HL-60 (cell line): ENCODE results near the gene DOCK2.

Experiments used
- DNase-seq, 2 experiments: peaks; one replicate each; pipeline ENCODE4 v3.0.0-alpha.2; 2010 to 2020; ENCODE audit warnings: low read depth in 1 of 2, low spot score in 1 of 2
- H3K27ac ChIP-seq: fragments of 250-450 bp; sonication (Bioruptor Pico); replicated peaks from 2 replicates; pipeline ENCODE4 v1.5.1; 2020; ENCODE audit warnings: mild to moderate bottlenecking, moderate library complexity
- H3K27me3 ChIP-seq: fragments of 250-450 bp; sonication (Bioruptor Pico); 2 replicates; pipeline ENCODE4 v1.5.1; 2021; ENCODE audit warnings: mild to moderate bottlenecking, moderate library complexity; ENCODE audit not compliant: insufficient read depth, poor library complexity, severe bottlenecking
- H3K4me3 ChIP-seq: replicated peaks from 2 replicates; pipeline ENCODE4 v1.5.1; 2011; ENCODE audit warnings: mild to moderate bottlenecking, control low read depth, low read length; ENCODE audit not compliant: insufficient read depth
- GABPA ChIP-seq: IDR thresholded peaks from 2 replicates; pipeline ENCODE4 v1.6.1; 2012; ENCODE audit warnings: low read depth
- POLR2AphosphoS5 ChIP-seq: IDR thresholded peaks from 2 replicates; pipeline ENCODE4 v1.6.1; 2012; ENCODE audit warnings: low read depth
- SPI1 ChIP-seq: IDR thresholded peaks from 2 replicates; pipeline ENCODE4 v1.6.1; 2012; ENCODE audit warnings: low read depth, mild to moderate bottlenecking, borderline replicate concordance
- TF ChIP-seq, protein P1 (sequence below): IDR thresholded peaks from one replicate; pipeline ENCODE4 v1.5.1; 2011; ENCODE audit warnings: low read length, control low read depth, inconsistent platforms; ENCODE audit not compliant: insufficient read depth
- TF ChIP-seq, protein P2 (sequence below): IDR thresholded peaks from 2 replicates; pipeline ENCODE4 v1.6.1; 2012; ENCODE audit warnings: low read depth; ENCODE audit not compliant: insufficient replicate concordance

DOCK2 gene

DNA sequence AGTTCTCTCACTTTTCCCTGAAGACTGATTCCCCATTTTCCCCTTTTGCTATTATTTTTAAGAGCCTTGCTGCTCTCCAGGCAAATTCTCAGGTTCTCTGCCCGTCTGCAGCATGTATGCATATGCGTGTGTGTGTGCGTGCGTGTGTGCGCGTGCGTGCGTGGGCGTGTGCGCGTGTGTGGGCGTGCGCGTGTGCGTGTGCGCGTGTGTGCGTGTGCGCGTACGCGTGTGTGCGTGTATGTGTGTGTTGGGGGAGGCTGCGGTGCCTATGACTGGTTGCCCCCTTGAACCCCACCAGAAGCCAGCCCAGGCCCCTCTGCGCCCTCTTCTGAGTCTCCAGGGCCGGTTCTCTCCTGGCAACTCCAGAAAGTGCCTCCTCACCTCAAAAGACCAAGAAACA is 467.6 kb downstream of the DOCK2 start:
- TF ChIP-seq, protein P1, sequence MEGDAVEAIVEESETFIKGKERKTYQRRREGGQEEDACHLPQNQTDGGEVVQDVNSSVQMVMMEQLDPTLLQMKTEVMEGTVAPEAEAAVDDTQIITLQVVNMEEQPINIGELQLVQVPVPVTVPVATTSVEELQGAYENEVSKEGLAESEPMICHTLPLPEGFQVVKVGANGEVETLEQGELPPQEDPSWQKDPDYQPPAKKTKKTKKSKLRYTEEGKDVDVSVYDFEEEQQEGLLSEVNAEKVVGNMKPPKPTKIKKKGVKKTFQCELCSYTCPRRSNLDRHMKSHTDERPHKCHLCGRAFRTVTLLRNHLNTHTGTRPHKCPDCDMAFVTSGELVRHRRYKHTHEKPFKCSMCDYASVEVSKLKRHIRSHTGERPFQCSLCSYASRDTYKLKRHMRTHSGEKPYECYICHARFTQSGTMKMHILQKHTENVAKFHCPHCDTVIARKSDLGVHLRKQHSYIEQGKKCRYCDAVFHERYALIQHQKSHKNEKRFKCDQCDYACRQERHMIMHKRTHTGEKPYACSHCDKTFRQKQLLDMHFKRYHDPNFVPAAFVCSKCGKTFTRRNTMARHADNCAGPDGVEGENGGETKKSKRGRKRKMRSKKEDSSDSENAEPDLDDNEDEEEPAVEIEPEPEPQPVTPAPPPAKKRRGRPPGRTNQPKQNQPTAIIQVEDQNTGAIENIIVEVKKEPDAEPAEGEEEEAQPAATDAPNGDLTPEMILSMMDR = no peak
- TF ChIP-seq SPI1 (no peak), GABPA (no peak), POLR2AphosphoS5 (no peak)
- TF ChIP-seq, protein P2, sequence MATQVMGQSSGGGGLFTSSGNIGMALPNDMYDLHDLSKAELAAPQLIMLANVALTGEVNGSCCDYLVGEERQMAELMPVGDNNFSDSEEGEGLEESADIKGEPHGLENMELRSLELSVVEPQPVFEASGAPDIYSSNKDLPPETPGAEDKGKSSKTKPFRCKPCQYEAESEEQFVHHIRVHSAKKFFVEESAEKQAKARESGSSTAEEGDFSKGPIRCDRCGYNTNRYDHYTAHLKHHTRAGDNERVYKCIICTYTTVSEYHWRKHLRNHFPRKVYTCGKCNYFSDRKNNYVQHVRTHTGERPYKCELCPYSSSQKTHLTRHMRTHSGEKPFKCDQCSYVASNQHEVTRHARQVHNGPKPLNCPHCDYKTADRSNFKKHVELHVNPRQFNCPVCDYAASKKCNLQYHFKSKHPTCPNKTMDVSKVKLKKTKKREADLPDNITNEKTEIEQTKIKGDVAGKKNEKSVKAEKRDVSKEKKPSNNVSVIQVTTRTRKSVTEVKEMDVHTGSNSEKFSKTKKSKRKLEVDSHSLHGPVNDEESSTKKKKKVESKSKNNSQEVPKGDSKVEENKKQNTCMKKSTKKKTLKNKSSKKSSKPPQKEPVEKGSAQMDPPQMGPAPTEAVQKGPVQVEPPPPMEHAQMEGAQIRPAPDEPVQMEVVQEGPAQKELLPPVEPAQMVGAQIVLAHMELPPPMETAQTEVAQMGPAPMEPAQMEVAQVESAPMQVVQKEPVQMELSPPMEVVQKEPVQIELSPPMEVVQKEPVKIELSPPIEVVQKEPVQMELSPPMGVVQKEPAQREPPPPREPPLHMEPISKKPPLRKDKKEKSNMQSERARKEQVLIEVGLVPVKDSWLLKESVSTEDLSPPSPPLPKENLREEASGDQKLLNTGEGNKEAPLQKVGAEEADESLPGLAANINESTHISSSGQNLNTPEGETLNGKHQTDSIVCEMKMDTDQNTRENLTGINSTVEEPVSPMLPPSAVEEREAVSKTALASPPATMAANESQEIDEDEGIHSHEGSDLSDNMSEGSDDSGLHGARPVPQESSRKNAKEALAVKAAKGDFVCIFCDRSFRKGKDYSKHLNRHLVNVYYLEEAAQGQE = no peak
- H3K27ac ChIP-seq = no peak overlapping the region
- DNase-seq = no peak
- no peaks in the 10 kb centered on the region for H3K27me3 ChIP-seq
- no peak overlapping the region for H3K4me3 ChIP-seq

DNA sequence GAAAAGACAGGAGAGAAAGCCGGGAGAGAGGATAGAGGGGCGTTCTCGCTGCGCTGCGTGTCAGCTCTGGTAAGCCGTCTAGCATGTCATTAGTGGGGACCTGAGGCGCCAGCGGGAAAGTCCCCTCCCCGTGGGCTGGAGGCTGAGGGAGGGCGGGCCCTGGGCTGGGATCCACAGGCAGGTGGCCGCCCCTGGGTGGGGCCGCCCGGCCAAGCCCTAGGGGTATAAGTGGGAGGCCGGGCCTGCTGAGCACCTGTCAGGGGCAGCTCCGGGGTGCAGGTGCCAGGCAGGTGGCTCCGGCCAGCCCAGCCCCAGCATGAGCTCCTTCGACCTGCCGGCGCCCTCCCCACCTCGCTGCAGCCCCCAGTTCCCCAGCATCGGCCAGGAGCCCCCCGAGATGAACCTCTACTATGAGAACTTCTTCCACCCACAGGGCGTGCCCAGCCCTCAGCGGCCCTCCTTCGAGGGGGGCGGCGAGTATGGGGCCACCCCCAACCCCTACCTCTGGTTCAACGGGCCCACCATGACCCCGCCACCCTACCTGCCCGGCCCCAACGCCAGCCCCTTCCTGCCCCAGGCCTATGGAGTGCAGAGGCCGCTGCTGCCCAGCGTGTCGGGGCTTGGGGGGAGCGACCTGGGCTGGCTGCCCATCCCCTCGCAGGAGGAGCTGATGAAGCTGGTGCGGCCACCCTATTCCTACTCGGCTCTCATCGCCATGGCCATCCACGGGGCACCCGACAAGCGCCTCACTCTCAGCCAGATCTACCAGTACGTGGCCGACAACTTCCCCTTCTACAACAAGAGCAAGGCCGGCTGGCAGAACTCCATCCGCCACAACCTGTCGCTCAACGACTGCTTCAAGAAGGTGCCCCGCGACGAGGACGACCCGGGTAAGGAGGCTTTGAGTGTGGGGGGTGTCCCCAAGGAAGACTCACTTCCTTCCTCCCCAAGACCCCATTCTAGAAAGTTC is 468.9 kb downstream of the DOCK2 start, which contains the start of gene FOXI1:
Gene FOXI1 (plus strand): TSS at position 256 of the 970 bp plus-strand sequence. CDS start 61 bp downstream, at position 317.
- Histone ChIP-seq H3K27ac (no peak within 1 kb of the TSS), H3K4me3 (no peak within 1 kb of the TSS), H3K27me3 (no peaks in the 10 kb centered on the region)
- TF ChIP-seq POLR2AphosphoS5 (no peak), SPI1 (no peak), GABPA (no peak)
- TF ChIP-seq, protein P2 = no peak
- TF ChIP-seq, protein P1 = no peak
- DNase-seq = peak; percentile 14 to 71

DNA sequence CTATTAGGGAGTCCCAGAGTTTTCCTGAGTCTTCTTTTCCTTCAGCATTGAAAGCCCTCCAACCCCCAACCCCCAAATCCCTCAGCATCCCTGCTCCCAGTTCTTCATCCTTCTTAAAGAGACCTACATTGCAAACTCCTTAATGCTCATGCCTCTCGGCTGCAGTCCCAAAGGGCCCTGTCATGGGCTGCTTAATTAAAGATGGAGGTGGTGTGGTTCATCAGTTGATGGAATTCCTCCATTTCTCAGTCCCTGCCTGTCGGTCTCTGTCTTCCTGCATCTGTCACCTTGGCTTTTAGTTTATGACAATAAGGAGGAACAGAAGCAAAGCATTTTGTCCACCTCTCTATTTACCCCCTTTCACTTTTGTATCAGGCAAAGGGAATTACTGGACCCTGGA is 470.6 kb downstream of the DOCK2 start:
- no peak for DNase-seq
- no peak overlapping the region for H3K27ac ChIP-seq
- H3K27me3 ChIP-seq = no peaks in the 10 kb centered on the region
- TF ChIP-seq, protein P1 = no peak
- TF ChIP-seq GABPA (no peak), POLR2AphosphoS5 (no peak), SPI1 (no peak)
- TF ChIP-seq, protein P2 = no peak
- H3K4me3 ChIP-seq = no peak overlapping the region
